ENCODE results near the gene FANCM.
"Not testable (repeated sequence)": the region's sequence is repeated elsewhere in the genome, so short reads cannot be mapped to it uniquely, and the experiment has no call there.

FANCM gene

GRCh38 chr14:45212231-45212630 lies 76.5 kb downstream of the FANCM start (continued):
- TF ChIP-seq ZNF449 (tag by site-specific recombination; IDR thresholded peaks at IDR 0.05), result no peak
- TF ChIP-seq MZF1 (tag by site-specific recombination; IDR thresholded peaks at IDR 0.05; ENCODE audit: borderline replicate concordance), result no peak
- TF ChIP-seq ZBTB20 (tag by site-specific recombination; IDR thresholded peaks at IDR 0.05), result no peak

GRCh38 chr14:45213716-45214115 lies 78.0 kb downstream of the FANCM start:
- peaks cover 36 to 67% of the 10 kb centered on the region in 2 experiments for H3K36me3 ChIP-seq (ENCODE audit: control insufficient read depth in 2 of 2, insufficient read depth in 1 of 2, low read length in 2 of 2)
- H3K4me3 ChIP-seq (ENCODE audit: low read depth, low read length); CTCF ChIA-PET; H3K27ac ChIP-seq (ENCODE audit: extremely low read depth, low read depth, low read length); H3K9me3 ChIP-seq (ENCODE audit: control insufficient read depth, insufficient read depth, low read depth, low read length); H3K4me1 ChIP-seq (ENCODE audit: control insufficient read depth, insufficient read depth, low read length); POLR2A ChIA-PET: not testable (repeated sequence)

GRCh38 chr14:45214341-45214740 lies 78.6 kb downstream of the FANCM start:
- H3K4me3 ChIP-seq (ENCODE audit: low read depth, low read length); H3K27ac ChIP-seq (ENCODE audit: extremely low read depth, low read depth, low read length); POLR2A ChIA-PET; H3K9me3 ChIP-seq (ENCODE audit: control insufficient read depth, insufficient read depth, low read depth, low read length); H3K4me1 ChIP-seq (ENCODE audit: control insufficient read depth, insufficient read depth, low read length); CTCF ChIA-PET: not testable (repeated sequence)
- H3K36me3 ChIP-seq (ENCODE audit: control insufficient read depth in 2 of 2, insufficient read depth in 1 of 2, low read length in 2 of 2), result peaks cover 30 to 63% of the 10 kb centered on the region in 2 experiments
- TF ChIP-seq GLIS1 (tag by site-specific recombination; IDR thresholded peaks at IDR 0.05) (peak; percentile 41; the same call in 1 of the 2 replicates), SCRT2 (tag by site-specific recombination; IDR thresholded peaks at IDR 0.05) (0 out of 2 replicates have a peak, but pooled peaks have one; percentile 14), SCRT1 (tag by site-specific recombination; IDR thresholded peaks at IDR 0.05; ENCODE audit: borderline replicate concordance) (0 out of 2 replicates have a peak, but pooled peaks have one; percentile 25)

DNA sequence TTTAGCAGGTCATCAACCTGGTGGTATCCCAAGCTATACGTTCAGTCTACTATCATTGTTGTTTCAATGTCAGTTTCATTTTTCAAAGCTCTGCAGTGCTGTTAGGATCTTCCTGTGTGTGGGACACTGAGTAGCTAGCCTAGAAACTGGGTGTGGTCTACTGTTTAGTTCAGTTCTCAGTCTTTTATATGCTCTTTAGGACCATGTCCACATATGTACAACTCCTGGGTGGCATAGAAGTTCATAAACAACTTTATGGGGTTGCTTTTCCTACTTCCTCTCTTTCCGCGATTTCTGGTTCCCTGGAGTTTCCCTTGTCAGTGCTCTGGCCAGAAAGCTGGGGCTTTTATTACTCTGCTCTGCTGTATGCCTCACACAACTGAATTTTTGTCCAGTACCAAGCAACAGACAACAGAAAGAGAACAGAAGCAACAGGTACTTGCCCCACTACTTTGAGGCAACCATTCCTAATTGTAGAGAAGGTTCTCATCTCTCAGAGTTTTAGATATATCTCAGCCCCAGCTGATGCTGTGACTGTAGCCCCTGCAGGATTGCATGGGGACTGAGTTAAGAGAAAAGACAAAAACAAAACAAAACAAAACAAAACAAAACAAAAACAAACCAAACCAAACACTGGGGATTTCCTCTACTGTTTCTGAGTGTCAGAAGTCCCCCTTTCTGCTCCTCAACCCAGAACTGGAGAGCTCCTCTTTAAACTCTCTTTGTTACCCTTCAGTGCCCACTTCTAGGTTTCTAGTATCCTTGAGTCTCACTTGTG lies 86.9 kb downstream of the FANCM start:
- Histone ChIP-seq H3K27ac (ENCODE audit: extremely low read depth, low read depth, low read length) (no peak overlapping the region), H3K9me3 (ENCODE audit: control insufficient read depth, insufficient read depth, low read depth, low read length) (no peaks in the 10 kb centered on the region), H3K36me3 (ENCODE audit: control insufficient read depth in 2 of 2, insufficient read depth in 1 of 2, low read length in 2 of 2) (peaks cover 50 to 57% of the 10 kb centered on the region in 2 experiments), H3K4me3 (ENCODE audit: low read depth, low read length) (no peak overlapping the region), H3K4me1 (ENCODE audit: control insufficient read depth, insufficient read depth, low read length) (no peaks in the 10 kb centered on the region)
- ChIA-PET POLR2A (no interaction called here), CTCF (no interaction called here)
- TF ChIP-seq SCRT2 (tag by site-specific recombination; IDR thresholded peaks at IDR 0.05) (peak; percentile 57; the same call in 1 of the 2 replicates), ZNF624 (tag by site-specific recombination; IDR thresholded peaks at IDR 0.05) (no peak)

- CTCF ChIA-PET, result interaction anchor here (0.6 kb wide), 1 partner anchor 275 kb away, joined by 3 read pairs; no protein-coding TSS in a partner anchor
- POLR2A ChIA-PET, result interaction anchor here (0.7 kb wide), 1 partner anchor 383 kb away, joined by 4 read pairs; no protein-coding TSS in a partner anchor
- Histone ChIP-seq H3K4me1 (ENCODE audit: control insufficient read depth, insufficient read depth, low read length) (no peaks in the 10 kb centered on the region), H3K27ac (ENCODE audit: extremely low read depth, low read depth, low read length) (no peak overlapping the region), H3K4me3 (ENCODE audit: low read depth, low read length) (no peak overlapping the region), H3K36me3 (ENCODE audit: control insufficient read depth in 2 of 2, insufficient read depth in 1 of 2, low read length in 2 of 2) (peaks cover 70 to 89% of the 10 kb centered on the region in 2 experiments), H3K9me3 (ENCODE audit: control insufficient read depth, insufficient read depth, low read depth, low read length) (no peaks in the 10 kb centered on the region)
- TF ChIP-seq ZNF16 (tag by site-specific recombination; IDR thresholded peaks at IDR 0.05; ENCODE audit: low read depth) (no peak), FEZF1 (tag by site-specific recombination; IDR thresholded peaks at IDR 0.05) (no peak), CTCF (tag by site-specific recombination; IDR thresholded peaks at IDR 0.05) (no peak), SP2 (tag by site-specific recombination; IDR thresholded peaks at IDR 0.05) (no peak), ZSCAN23 (tag by site-specific recombination; IDR thresholded peaks at IDR 0.05) (no peak), IKZF3 (tag by site-specific recombination; IDR thresholded peaks at IDR 0.05) (no peak), ZEB2 (tag by site-specific recombination; IDR thresholded peaks at IDR 0.05) (no peak), ZNF2 (tag by site-specific recombination; IDR thresholded peaks at IDR 0.05) (no peak), ZNF138 (tag by site-specific recombination; IDR thresholded peaks at IDR 0.05; ENCODE audit: borderline replicate concordance) (no peak), ZNF76 (tag by site-specific recombination; IDR thresholded peaks at IDR 0.05; ENCODE audit: borderline replicate concordance, low read depth) (no peak), ZNF623 (tag by site-specific recombination; IDR thresholded peaks at IDR 0.05) (no peak), ZNF140 (tag by site-specific recombination; IDR thresholded peaks at IDR 0.05) (no peak), ZNF121 (tag by site-specific recombination; IDR thresholded peaks at IDR 0.05) (no peak)
- TF ChIP-seq, protein P1, sequence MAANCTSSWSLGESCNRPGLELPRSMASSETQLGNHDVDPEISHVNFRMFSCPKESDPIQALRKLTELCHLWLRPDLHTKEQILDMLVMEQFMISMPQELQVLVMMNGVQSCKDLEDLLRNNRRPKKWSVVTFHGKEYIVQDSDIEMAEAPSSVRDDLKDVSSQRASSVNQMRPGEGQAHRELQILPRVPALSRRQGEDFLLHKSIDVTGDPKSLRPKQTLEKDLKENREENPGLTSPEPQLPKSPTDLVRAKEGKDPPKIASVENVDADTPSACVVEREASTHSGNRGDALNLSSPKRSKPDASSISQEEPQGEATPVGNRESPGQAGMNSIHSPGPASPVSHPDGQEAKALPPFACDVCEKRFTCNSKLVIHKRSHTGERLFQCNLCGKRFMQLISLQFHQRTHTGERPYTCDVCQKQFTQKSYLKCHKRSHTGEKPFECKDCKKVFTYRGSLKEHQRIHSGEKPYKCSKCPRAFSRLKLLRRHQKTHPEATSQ (tag by site-specific recombination; IDR thresholded peaks at IDR 0.05), result no peak
Measured at GRCh38 chr14:45227566-45227965, 91.8 kb downstream of the FANCM start.

All from HEK293 (cell line).